Activated CD4-positive, CD25-positive, alpha-beta regulatory T cell treated with anti-CD3 and anti-CD28 coated beads, Interleukin-2, amount 50 U/mL, for 72 hours (primary cell): Measurements from ENCODE around the gene SNX30.

Experiments
- DNase-seq: peaks from one replicate; pipeline ENCODE4 v3.0.0; 2021

The SNX30 gene

DNA sequence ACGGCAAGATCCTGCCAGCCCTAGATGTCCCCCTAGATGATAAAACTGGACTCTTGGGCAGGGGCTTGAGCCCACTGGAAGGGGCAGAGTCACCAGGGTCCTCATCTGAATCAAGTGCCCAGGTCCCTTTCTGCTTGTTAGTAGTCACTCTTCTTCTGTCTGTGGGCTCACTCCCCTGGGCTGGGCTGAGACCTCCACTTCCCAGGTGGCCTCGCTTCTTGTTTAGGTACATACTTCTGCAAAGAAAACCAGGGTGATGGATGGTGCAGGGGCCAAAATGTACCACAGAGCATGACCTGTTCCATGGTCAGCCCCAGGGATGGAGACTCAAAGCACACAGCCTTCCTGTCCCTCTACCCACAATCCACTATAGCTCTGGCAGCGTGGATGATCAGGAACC is 141.0 kb downstream of the SNX30 start:
- DNase-seq = no peak

DNA sequence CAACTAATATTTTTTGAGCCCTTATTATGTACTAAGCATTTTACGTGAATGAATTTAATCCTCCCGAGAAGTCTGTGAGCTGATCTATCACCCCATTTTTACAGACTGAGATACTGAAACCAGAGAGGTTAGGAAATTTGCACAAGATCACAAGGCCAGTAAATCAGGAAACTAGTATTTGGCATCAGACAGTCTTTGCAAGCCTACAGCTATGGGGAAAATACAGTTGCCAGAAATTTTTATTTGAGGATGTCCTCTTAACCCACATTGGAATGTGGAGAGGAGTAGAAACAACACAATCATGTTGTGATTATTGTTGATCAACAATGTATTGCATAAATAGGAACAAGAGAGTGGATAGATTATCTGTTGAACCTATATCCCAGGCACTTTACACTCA is 142.4 kb downstream of the SNX30 start:
- no peak for DNase-seq

DNA sequence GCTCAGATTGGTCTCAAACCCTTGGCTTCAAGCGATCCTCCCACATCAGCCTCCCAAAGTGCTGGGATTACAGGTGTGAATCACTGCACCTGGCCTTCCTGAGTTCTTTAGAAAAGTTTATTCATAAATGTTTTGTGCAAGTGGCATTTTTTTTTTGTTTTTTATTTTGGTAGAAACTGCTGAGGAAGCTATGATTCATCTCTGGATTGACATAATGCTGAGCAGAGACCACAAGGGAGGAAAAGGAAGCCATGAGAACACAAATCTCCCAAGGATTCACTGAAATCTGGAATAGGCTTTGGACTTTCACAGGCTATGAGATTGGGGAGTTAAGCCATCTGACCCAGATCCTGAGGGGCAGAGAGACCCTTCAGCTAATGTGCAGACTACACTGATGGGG is 143.5 kb downstream of the SNX30 start:
- DNase-seq = no peak

DNA sequence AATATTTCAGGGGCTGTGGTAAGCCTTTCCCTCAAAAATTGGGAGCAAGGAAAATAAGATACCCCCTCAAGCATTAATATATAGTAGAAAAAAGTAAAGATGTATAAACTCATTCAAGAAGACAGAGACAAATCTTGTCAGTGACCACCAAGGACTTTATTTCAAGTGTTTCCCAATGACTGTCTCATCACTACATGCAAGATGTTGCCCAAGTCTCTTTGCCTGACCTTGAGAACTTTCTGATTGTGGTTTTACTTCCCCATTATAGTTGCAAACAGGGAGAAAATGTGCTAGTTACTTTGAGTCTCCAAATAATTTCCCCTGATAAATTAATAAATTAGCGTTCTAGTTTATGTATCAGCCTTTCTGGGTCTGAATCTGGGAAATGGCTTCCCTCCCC is 144.1 kb downstream of the SNX30 start:
- DNase-seq = no peak

DNA sequence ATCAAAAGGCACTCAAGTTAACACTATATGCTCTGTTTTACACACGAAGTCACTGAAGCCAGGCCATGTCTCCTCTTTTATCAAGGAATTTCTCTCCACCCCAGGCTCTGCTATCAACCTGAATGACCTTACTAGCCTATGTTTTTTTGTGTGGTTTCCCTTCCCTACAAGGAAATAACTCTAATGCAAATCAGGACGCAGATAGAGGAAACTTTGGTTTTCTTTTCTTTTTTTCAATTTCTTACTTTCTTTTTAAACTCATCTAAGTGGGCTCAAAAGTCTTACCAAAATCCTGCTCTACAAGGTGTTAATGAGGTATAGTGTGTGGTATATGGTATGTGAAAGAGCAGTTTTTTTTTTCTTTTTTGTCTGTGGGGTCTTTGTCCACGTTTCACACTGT is 145.6 kb downstream of the SNX30 start:
- no peak for DNase-seq

DNA sequence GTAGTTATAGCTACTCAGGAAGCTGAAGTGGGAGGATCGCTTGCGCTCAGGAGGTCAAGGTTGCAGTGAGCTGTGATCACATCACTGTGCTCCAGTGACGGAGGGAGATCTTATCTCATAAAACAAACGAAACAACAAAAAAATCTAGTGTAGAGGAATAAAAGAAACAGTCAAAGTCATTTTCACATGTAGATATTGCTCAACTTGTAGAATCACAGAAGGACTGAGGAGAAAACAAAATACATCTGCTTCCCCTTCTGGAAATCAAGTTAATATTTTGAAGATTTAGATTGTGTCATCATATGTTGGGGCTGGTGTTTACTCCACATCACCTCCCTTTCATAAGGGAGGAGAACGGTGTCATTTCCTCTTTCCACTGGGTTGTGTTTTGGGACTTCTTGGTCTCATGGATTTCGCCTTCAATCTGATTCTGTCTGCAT is 148.3 kb downstream of the SNX30 start:
- DNase-seq = no peak

DNA sequence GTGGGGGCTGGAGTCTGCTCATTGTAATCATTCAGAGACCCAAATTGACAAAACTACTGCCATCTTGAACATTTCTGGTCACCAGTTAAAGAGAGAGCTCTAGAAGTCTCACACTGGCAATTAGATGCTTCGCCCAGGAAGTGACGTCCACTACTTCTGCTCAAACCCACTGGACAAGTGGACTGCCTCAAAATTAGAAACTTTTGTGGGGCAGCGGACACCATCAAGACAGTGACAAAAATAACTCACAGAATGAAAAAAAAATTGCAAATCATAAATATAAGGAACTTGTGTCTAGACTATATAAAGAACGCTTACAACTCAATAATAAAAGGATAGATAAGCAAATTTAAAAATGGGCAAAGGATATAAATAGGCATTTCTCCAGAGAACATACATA is 149.9 kb downstream of the SNX30 start:
- DNase-seq = no peak

DNA sequence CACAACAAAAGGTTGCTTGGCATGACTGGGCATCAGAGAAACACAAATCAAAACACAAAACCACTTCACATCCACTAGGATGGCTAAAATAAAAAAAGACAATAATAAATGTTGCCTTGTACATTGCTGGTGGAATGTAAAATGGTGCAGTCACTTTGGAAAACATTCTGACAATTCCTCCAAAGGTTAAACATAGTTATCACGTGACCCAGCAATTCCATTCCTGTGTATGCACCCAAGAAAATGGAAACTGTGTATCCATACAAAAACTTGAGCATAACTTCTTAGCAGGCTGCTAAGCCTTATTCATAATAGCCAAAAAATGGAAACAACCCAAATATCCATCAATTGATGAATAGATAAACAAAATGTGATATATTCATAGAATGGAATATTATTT is 150.3 kb downstream of the SNX30 start:
- no peak for DNase-seq

DNA sequence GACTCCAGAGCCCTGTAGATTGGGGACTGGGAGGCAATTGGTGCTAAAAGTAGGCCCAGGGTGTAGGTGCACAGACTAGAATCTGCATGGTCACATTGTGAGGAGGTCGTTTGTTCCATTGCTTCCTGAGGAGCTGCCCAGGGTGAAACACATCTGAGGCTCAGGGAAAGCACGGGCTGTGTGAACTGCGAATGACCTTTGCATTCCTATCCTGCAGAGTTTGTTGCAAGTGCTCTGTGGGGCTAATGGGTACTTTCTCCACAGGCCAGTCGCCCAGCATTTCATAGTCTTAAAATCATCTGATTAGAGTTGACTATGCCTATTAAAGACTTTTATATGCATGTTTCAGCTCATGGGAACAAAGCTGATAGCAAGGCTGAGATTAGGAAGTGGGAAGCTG is 154.5 kb downstream of the SNX30 start:
- DNase-seq = no peak

DNA sequence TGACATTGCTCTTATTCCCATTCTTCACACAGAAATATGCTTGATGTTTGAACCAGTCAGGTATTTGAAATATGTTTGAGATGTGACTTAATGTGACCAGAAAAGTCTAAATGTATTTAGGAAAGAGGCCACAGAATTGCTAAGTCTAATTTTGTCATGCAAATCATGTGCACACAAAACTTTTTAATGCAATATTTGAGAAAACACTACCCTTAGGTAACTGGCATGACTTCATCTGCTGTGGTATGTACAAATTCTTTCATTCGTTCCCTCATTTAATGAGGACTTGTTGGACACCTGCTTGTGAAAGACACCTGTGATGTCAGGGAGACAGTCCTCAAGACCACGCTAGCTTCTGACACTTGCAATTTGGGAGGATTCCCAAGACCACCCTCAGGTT is 161.2 kb downstream of the SNX30 start:
- no peak for DNase-seq

DNA sequence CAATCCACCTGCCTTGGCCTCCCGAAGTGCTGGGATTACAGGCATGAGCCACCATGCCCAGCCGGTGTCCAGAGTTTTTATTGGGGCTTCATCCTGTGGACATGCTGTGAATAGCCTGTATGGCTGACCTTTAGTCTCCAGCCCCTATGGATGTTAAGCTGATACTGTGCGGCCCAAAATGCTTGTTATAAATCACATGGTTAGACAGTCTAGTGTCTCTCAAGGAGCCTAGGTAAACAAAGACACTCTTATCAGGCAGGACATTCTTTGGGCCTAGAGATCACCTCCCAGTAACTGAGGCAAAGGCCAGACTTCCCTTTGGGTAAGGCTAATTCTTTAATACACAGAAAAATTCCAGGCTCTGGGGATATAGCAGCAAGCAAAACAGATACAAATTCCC is 162.1 kb downstream of the SNX30 start:
- DNase-seq = no peak

DNA sequence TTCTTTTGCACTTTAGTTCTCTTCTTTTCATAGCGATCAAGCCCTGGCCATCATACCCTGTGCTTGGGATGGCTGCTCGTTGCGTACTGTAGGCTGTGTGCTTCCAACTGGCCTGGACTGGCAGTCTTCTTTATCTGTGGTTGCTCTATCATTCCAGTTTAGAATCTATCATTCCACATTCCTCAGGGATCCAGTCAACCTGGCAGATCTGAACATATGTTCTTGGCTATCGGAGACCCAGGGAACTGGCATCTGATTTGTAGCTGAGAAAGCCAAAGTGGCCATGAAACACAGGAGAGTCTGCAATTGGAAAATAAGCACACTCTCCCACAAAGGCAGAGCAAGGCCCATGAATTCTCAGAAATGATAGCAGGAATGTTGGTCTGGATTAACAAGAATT is 162.8 kb downstream of the SNX30 start:
- no peak for DNase-seq

DNA sequence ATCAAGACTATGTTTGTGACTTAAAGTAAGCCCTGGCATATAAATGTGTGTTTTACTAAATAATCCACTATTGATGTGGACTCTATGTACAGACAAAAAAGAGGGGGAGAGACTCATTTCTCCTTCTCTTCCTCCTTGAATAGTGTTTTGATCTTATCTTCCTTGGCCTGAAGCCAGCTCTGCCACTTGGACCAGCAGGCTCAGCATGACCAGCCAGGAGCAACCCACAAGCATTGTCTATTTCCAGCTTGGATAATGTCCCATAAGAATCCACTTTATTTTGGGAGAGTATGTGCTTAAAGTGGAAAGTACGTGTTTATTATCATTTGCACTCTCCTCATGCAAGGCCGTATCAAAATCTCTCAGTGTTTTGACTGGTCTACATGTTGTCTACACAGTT is 164.0 kb downstream of the SNX30 start:
- DNase-seq = no peak

DNA sequence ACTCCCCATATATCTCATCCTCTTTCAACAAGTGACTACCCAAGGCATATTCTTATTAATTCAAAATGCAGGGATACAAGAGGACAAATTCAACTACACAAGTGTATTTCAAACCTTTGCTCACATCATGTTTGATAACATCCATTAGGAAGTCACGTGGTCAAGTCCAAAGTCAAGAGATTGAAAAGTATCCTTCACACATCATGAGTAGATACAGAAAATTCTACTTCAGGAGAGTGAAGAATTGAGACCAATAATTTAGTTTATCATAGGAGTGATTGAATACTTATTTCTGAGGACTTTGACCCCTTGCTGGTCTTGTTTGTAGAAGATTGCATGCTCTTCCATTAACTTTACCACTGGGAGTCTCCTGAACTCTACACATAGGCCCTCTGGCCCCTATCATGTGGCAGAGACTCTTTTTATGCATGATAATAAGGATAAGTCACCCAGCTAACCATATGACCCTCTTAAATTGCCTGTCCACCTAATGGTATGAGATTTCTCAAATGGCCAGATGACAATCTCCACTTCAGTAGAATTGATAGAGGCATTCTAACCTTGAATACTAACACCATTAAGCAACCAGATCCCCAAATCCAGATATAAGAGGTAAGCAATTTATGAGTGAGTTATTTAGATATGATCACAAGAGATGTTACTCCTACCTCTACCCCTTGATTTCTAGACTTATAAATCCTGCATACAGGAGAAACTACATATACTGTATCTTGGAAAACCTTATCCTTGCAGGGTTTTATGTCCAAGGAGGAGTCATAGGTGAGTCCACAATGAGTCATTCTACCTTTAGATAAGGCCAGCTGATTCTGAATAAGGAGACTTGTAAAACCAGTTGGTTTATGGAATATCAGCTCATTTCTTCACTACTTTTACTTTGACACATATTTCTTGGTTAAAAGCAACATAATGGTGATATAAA is 166.8 kb downstream of the SNX30 start:
- DNase-seq = no peak

DNA sequence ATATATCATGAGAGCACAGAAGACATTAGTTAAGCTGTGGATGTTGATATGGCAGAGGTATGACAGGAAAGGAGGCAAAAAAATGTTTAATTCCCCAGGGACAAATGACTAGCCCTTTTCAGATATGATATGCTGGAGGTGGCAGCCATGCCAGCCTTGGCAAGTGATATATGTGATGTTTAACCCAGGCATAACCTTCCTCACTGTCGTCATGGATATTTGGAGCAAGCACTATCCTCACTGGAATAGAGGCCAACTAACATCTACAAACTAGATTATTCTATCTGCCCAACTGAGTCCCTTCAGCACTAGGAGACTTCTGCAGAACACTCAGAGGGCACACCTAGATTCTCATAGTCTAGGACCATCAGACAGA is 167.4 kb downstream of the SNX30 start:
- DNase-seq = no peak

DNA sequence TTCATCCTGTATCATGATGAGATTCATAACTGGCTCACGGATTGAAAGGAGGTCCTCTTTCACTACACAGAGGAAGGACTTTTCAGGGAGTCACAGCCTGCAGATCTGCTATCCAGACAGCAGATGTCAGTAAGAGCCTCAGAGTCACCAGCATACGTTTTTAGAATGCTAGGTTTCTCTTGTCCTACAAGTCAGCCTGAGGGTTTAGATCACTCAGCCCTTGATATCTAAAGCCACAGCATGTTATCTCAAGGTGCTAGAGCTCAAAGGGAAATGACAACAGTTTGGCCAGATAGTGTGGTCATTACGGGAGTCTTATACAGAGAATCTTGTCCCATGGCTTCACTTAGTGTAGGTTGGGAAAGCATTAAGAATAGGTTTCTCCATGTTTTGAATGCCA is 171.0 kb downstream of the SNX30 start:
- no peak for DNase-seq
